Epithelial cell of esophagus (primary cell): ENCODE results near the gene ARHGAP42.
A peak's percentile ranks its signal among the peaks of the same experiment; 100 is the strongest.

Experiments
- DNase-seq: peaks from one replicate; pipeline ENCODE4 v3.0.0; 2010; ENCODE audit warnings: low read depth
- H3K4me3 ChIP-seq: 2 replicates; pipeline ENCODE4 v1.5.1; 2011; ENCODE audit warnings: mild to moderate bottlenecking, low read length, control low read depth
- TF ChIP-seq, protein P1 (sequence below): IDR thresholded peaks from 2 replicates; pipeline ENCODE4 v1.5.1; 2011; ENCODE audit warnings: low read depth, mild to moderate bottlenecking, low read length, control low read depth, inconsistent platforms; ENCODE audit not compliant: insufficient read depth; ENCODE audit errors: missing control alignments

The ARHGAP42 gene

GRCh38 chr11:100780470-100780869 lies 93.4 kb downstream of the ARHGAP42 start:
- TF ChIP-seq, protein P1, sequence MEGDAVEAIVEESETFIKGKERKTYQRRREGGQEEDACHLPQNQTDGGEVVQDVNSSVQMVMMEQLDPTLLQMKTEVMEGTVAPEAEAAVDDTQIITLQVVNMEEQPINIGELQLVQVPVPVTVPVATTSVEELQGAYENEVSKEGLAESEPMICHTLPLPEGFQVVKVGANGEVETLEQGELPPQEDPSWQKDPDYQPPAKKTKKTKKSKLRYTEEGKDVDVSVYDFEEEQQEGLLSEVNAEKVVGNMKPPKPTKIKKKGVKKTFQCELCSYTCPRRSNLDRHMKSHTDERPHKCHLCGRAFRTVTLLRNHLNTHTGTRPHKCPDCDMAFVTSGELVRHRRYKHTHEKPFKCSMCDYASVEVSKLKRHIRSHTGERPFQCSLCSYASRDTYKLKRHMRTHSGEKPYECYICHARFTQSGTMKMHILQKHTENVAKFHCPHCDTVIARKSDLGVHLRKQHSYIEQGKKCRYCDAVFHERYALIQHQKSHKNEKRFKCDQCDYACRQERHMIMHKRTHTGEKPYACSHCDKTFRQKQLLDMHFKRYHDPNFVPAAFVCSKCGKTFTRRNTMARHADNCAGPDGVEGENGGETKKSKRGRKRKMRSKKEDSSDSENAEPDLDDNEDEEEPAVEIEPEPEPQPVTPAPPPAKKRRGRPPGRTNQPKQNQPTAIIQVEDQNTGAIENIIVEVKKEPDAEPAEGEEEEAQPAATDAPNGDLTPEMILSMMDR: no peak
- no peak overlapping the region for H3K4me3 ChIP-seq

DNA sequence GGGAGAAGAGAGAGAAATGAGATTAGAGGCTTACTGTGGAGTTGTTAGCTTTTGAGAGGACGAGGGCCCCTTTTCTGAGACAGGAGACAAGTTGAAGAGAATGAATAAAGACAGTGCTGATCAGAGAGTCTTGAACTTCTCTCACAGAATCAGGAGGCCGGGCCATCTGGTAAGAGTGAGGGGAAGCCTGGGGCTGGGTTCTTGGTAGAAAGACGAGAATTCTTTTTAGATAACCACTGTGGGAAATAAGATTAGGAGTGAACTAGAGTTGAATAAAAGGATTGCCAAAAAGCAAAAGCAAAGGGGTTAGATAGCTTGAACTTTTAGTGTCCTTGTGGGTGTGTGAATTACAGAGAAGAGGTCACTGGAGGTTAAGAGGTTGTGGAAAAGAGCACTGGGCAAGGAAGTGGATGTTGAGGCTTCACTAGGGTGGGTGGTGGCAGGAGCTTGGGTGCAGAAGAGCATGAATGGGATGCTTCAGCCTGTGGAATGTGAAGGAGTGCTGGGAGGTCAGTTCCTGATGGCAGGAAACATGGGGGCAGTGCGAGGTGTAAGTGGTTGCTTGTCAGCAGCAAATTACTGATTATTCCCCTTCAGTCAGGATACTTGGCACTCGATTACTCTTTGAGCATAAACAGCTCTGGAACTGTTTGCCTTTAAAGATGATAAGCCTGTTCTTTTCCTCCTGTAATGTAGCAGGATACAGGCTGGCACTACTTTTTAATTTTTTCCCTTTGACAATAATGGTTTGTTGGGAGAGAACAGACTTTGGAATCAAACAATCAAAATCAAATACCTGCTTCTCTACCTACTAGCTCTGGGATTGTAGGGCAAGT lies 98.3 kb downstream of the ARHGAP42 start:
- TF ChIP-seq, protein P1: no peak
- DNase-seq: no peak
- no peak overlapping the region for H3K4me3 ChIP-seq

More at GRCh38 chr11:100780470-100780869, 93.4 kb downstream of the ARHGAP42 start:
- peak; percentile 89 for DNase-seq

- TF ChIP-seq, protein P1: no peak
- H3K4me3 ChIP-seq: no peak overlapping the region
- DNase-seq: no peak
Measured at GRCh38 chr11:100788561-100789295, 101.6 kb downstream of the ARHGAP42 start.

DNA sequence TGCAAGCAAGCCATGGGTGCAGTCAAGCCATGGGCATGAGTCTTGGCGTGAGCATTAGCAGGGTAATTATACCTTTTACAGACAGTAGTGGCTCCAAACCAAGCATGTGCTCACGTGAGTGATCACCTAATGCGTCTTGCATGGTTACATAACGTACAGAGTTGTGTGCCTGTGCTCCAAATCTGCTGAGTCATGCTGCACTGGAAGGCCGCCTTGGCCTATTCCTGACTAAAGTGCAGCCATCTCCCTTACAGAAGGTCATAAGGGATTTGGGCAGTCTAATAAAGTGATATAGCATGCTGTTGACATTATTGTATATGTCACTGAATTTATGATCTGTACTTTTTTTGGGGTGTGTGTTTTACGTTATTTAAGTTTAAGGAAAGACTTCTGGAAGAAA lies 102.4 kb downstream of the ARHGAP42 start:
- TF ChIP-seq, protein P1: no peak
- peak; percentile 19 for DNase-seq
- no peak overlapping the region for H3K4me3 ChIP-seq

DNA sequence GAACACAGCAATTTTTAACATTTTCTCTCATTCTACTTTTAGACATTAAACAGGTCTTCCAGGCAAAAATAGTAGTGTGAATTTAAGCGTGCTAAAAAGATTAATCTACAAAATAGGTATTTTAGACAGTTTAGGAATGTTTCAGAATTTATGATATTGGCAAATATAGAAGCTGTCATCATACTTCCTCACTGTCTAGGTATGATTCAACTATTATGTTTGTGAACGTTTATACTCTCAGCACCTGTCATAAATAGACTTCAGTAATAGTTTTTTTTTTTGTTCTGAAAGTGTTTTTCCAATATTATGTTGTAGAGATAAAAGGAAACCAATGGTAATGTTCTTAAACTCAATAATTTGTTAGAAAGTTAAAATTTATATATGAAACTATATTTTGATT lies 103.0 kb downstream of the ARHGAP42 start:
- no peak for DNase-seq
- H3K4me3 ChIP-seq: no peak overlapping the region
- TF ChIP-seq, protein P1: no peak

DNA sequence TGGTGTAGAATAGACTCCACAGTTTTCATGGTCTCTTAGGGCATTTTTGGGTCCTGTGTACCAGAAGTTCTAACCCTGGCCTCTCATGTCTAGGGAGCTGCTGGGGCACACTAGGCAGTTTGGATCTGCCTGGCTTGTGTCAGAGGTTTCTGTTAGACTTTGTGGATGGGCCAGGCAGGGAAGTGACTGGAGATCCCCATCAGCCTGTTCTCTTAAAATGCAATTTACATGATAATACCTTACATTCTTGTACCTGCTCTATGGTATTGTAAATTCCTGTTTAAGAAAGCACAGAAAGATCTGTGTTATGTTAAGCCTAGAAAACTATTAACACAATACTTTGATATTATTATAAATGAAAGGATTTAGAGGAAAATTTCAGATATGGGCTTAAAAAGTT lies 104.0 kb downstream of the ARHGAP42 start:
- no peak overlapping the region for H3K4me3 ChIP-seq
- TF ChIP-seq, protein P1: no peak
- DNase-seq: no peak
